K562 (cell line): ENCODE data around the gene SAE1. TPM values are rescaled to one million over a fixed set of nuclear protein-coding genes. Genes with fewer than 3 reads are reported as not detected.

Experiments used
- ATF1 ChIP-seq, 2 experiments: fragments of 450-650 bp in 1 of 2; IDR thresholded peaks; 2 replicates each; pipeline ENCODE4 v1.6.1; 2016; ENCODE audit warnings: missing compliant biosample characterization in 1 of 2, missing genetic modification characterization in 1 of 2
- BRCA1 ChIP-seq, 2 experiments: fragments of 450-650 bp in 1 of 2; sonication (generic) in 1 of 2; formaldehyde crosslinking in 1 of 2; IDR thresholded peaks; 2 replicates each; pipeline versions ENCODE4 v1.5.0 to v1.6.1; 2017 to 2020; ENCODE audit warnings: mild to moderate bottlenecking in 1 of 2, missing genetic modification reagents in 1 of 2
- CC2D1A ChIP-seq: fragments of 450-650 bp; IDR thresholded peaks from 2 replicates; pipeline ENCODE4 v1.6.1; 2017; ENCODE audit warnings: mild to moderate bottlenecking
- E2F4 ChIP-seq: sonication (generic); formaldehyde crosslinking; IDR thresholded peaks from 2 replicates; pipeline ENCODE4 v1.8.0; 2022; ENCODE audit warnings: mild to moderate bottlenecking, low read depth, missing genetic modification reagents
- MAX ChIP-seq: sonication (generic); formaldehyde crosslinking; IDR thresholded peaks from 2 replicates; pipeline ENCODE4 v1.9.0; 2022; ENCODE audit warnings: mild to moderate bottlenecking, missing genetic modification reagents
- NFIX ChIP-seq: fragments of 250-450 bp; sonication (Bioruptor Pico); IDR thresholded peaks from 2 replicates; pipeline ENCODE4 v1.4.0; 2020; ENCODE audit warnings: low read depth, mild to moderate bottlenecking, moderate library complexity
- PHB2 ChIP-seq: fragments of 450-650 bp; IDR thresholded peaks from 2 replicates; pipeline ENCODE4 v1.6.1; 2017; ENCODE audit warnings: low read depth
- PREB ChIP-seq: sonication (generic); formaldehyde crosslinking; IDR thresholded peaks from 2 replicates; pipeline ENCODE4 v1.8.1; 2023; ENCODE audit warnings: mild to moderate bottlenecking, missing genetic modification reagents
- RFX1 ChIP-seq: fragments of 450-650 bp; IDR thresholded peaks from 2 replicates; pipeline ENCODE4 v1.6.1; 2016; ENCODE audit warnings: mild to moderate bottlenecking, moderate library complexity
- SAFB2 ChIP-seq: fragments of 200-400 bp; formaldehyde crosslinking; IDR thresholded peaks from 2 replicates; pipeline ENCODE4 v1.6.1; 2018; ENCODE audit warnings: borderline replicate concordance, low read length, low read depth, moderate library complexity; ENCODE audit not compliant: severe bottlenecking
- SMARCA4 ChIP-seq: fragments of 450-650 bp; IDR thresholded peaks from 2 replicates; pipeline ENCODE4 v1.6.1; 2016
- SPI1 ChIP-seq: IDR thresholded peaks from 2 replicates; pipeline ENCODE4 v1.6.1; 2011; ENCODE audit warnings: low read depth, low read length, control low read depth, borderline replicate concordance
- TCF15 ChIP-seq: fragments of 250-450 bp; sonication (Bioruptor Pico); IDR thresholded peaks from 2 replicates; pipeline ENCODE4 v1.8.0; 2022; ENCODE audit warnings: moderate library complexity, mild to moderate bottlenecking, inconsistent platforms
- U2AF2 ChIP-seq: fragments of 200-400 bp; formaldehyde crosslinking; optimal IDR thresholded peaks from 2 replicates; pipeline ENCODE3; 2017; ENCODE audit warnings: low read depth, mild to moderate bottlenecking, low read length
- ZNF133 ChIP-seq: fragments of 250-450 bp; sonication (Bioruptor Pico); IDR thresholded peaks from 2 replicates; pipeline ENCODE4 v1.4.0; 2020; ENCODE audit warnings: mild to moderate bottlenecking
- ZNF707 ChIP-seq: fragments of 250-450 bp; sonication (Bioruptor Pico); conservative IDR thresholded peaks from 2 replicates; pipeline ENCODE4 v1.8.0; 2022; ENCODE audit warnings: inconsistent platforms, mild to moderate bottlenecking, moderate library complexity
- ZNF780A ChIP-seq: fragments of 250-450 bp; sonication (Bioruptor Pico); IDR thresholded peaks from 2 replicates; pipeline ENCODE4 v1.5.0; 2021; ENCODE audit warnings: mild to moderate bottlenecking
- polyA plus RNA-seq, 8 experiments: library from polyadenylated mRNA; depleted of rRNA in 4 of 8; stranded (reverse) in 5 of 8; unstranded in 3 of 8; fragments of >200 nt; fragmentation: Nextera tagmentation in 2 of 8; fragmentation: Illumina TruSeq in 1 of 8; extraction: Ambion mirVana in 2 of 8; extraction: Trizol in 1 of 8; gene quantifications; 2 replicates each; pipeline versions ENCODE4 v1.2.1 to v1.2.3, GENCODE V29; 2011 to 2014; ENCODE audit warnings: inconsistent platforms in 1 of 8, missing spikeins in 1 of 8
- total RNA-seq, 7 experiments: library from RNA; depleted of rRNA in 6 of 7; stranded (reverse); fragments of >200 nt in 6 of 7; fragmentation: Illumina TruSeq in 2 of 7; extraction: Trizol in 2 of 7; gene quantifications; 2 replicates each; pipeline versions ENCODE4 v1.2.1 to v1.2.3, GENCODE V29; 2011 to 2021; ENCODE audit warnings: low replicate concordance in 1 of 7
- TF ChIP-seq, protein P1 (sequence below): fragments of 450-650 bp; formaldehyde crosslinking; IDR thresholded peaks from 2 replicates; pipeline ENCODE4 v1.4.0; 2020; ENCODE audit warnings: mild to moderate bottlenecking, moderate library complexity
- TF ChIP-seq, protein P2 (sequence below): fragments of 250-450 bp; sonication (Bioruptor Pico); IDR thresholded peaks from 2 replicates; pipeline ENCODE4 v1.4.0; 2020; ENCODE audit warnings: mild to moderate bottlenecking, moderate library complexity, borderline replicate concordance
- TF ChIP-seq, protein P3 (sequence below): sonication (generic); formaldehyde crosslinking; IDR thresholded peaks from 2 replicates; pipeline ENCODE4 v1.8.0; 2022; ENCODE audit warnings: missing genetic modification reagents, mild to moderate bottlenecking, moderate library complexity, borderline replicate concordance

The SAE1 gene
- total and polyA plus RNA-seq, 9 of the 15 experiments (the other 6 are each of a cell fraction or from before 2014, with no cell fraction given) = 82.8 to 299 (median 217) TPM

DNA sequence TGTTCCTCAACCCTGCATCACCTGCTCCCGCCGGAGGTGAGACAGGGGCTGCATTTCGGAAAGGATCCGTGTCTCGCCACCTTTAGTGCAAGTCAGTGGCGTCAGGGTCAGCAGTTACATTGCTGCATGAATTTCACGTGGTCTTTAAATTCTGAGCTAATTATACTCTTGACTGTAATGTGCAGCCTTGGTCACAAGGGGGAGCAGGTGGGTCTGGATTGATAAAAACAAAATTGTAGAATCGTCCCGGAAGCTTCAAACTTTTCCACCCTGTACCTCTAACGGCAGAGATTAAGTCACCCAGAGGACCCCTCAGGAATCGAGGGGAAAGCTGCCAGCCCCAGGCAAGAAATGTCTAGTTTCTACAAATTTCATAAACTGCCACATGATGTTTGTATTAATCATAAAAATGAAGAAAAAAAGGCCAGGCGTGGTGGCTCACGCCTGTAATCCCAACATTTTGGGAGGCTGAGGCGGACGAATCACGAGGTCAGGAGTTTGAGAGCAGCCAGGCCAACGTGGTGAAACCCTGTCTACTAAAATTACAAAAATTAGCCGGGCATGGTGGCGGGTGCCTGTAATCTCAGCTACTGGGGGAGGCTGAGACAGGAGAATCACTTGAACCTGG, 80.2 kb downstream of the SAE1 start (continued):
- TF ChIP-seq PREB (no peak), ZNF133 (CRISPR knock-in tag) (no peak), SAFB2 (no peak), NFIX (CRISPR knock-in tag) (no peak), SPI1 (no peak), CC2D1A (peak; percentile 41; the same call in 1 of the 2 replicates), ATF1 (CRISPR knock-in tag; IDR thresholded peaks at IDR 0.05) (no peak), ATF1 (tag; IDR thresholded peaks at IDR 0.05) (no peak), BRCA1 (IDR thresholded peaks at IDR 0.05) (no peak), BRCA1 (CRISPR knock-in tag; IDR thresholded peaks at IDR 0.05) (no peak), ZNF780A (CRISPR knock-in tag) (no peak), SMARCA4 (peak; percentile 62), E2F4 (no peak), PHB2 (no peak), MAX (CRISPR knock-in tag) (peak; percentile 64; the same call in 1 of the 2 replicates), RFX1 (no peak), U2AF2 (no peak), TCF15 (CRISPR knock-in tag) (no peak), ZNF707 (CRISPR knock-in tag) (no peak; the same call in 1 of the 2 replicates)
- TF ChIP-seq, protein P1, sequence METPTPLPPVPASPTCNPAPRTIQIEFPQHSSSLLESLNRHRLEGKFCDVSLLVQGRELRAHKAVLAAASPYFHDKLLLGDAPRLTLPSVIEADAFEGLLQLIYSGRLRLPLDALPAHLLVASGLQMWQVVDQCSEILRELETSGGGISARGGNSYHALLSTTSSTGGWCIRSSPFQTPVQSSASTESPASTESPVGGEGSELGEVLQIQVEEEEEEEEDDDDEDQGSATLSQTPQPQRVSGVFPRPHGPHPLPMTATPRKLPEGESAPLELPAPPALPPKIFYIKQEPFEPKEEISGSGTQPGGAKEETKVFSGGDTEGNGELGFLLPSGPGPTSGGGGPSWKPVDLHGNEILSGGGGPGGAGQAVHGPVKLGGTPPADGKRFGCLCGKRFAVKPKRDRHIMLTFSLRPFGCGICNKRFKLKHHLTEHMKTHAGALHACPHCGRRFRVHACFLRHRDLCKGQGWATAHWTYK (CRISPR knock-in tag) = no peak; the same call in 1 of the 2 replicates
- TF ChIP-seq, protein P2, sequence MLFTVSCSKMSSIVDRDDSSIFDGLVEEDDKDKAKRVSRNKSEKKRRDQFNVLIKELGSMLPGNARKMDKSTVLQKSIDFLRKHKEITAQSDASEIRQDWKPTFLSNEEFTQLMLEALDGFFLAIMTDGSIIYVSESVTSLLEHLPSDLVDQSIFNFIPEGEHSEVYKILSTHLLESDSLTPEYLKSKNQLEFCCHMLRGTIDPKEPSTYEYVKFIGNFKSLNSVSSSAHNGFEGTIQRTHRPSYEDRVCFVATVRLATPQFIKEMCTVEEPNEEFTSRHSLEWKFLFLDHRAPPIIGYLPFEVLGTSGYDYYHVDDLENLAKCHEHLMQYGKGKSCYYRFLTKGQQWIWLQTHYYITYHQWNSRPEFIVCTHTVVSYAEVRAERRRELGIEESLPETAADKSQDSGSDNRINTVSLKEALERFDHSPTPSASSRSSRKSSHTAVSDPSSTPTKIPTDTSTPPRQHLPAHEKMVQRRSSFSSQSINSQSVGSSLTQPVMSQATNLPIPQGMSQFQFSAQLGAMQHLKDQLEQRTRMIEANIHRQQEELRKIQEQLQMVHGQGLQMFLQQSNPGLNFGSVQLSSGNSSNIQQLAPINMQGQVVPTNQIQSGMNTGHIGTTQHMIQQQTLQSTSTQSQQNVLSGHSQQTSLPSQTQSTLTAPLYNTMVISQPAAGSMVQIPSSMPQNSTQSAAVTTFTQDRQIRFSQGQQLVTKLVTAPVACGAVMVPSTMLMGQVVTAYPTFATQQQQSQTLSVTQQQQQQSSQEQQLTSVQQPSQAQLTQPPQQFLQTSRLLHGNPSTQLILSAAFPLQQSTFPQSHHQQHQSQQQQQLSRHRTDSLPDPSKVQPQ (CRISPR knock-in tag) = peak; percentile 43; the same call in 1 of the 2 replicates
- TF ChIP-seq, protein P3, sequence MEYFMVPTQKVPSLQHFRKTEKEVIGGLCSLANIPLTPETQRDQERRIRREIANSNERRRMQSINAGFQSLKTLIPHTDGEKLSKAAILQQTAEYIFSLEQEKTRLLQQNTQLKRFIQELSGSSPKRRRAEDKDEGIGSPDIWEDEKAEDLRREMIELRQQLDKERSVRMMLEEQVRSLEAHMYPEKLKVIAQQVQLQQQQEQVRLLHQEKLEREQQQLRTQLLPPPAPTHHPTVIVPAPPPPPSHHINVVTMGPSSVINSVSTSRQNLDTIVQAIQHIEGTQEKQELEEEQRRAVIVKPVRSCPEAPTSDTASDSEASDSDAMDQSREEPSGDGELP (CRISPR knock-in tag) = peak; percentile 12; the same call in 1 of the 2 replicates
